Measurements from ENCODE around the gene ACYP2.
"Not testable (repeated sequence)": the region's sequence is repeated elsewhere in the genome, so short reads cannot be mapped to it uniquely, and the experiment has no call there.

The ACYP2 gene

GRCh38 chr2:54233832-54234649 is 118.6 kb downstream of the ACYP2 start:
- DNase-seq, result no peak

GRCh38 chr2:54237428-54237827 is 122.0 kb downstream of the ACYP2 start:
- DNase-seq, result no peak

GRCh38 chr2:54239427-54239826 is 124.0 kb downstream of the ACYP2 start:
- no peak for DNase-seq

GRCh38 chr2:54240515-54241469 is 125.4 kb downstream of the ACYP2 start:
- DNase-seq, result no peak

GRCh38 chr2:54247115-54247514 is 131.7 kb downstream of the ACYP2 start:
- DNase-seq, result no peak

GRCh38 chr2:54249629-54250028 is 134.2 kb downstream of the ACYP2 start:
- DNase-seq, result no peak

GRCh38 chr2:54254180-54254579 is 138.8 kb downstream of the ACYP2 start:
- no peak for DNase-seq

- DNase-seq, result no peak
Observed at GRCh38 chr2:54255230-54256090, 140.0 kb downstream of the ACYP2 start.

GRCh38 chr2:54256091-54256694 is 140.8 kb downstream of the ACYP2 start, which contains the start of gene TSPYL6:
TSPYL6 (minus strand) TSS chr2:54256229; CDS start chr2:54256151, 78 bp downstream.
- no peak for DNase-seq

GRCh38 chr2:54258166-54258565 is 142.8 kb downstream of the ACYP2 start:
- DNase-seq, result no peak

- DNase-seq, result no peak
Observed at GRCh38 chr2:54259413-54260240, 144.2 kb downstream of the ACYP2 start.

GRCh38 chr2:54260241-54260595 is 144.8 kb downstream of the ACYP2 start:
- DNase-seq, result no peak

GRCh38 chr2:54261537-54261936 is 146.1 kb downstream of the ACYP2 start:
- DNase-seq, result no peak

- DNase-seq, result no peak
Observed at GRCh38 chr2:54262015-54262765, 146.8 kb downstream of the ACYP2 start.

- DNase-seq, result not testable (repeated sequence)
Observed at GRCh38 chr2:54265081-54265480, 149.7 kb downstream of the ACYP2 start.

GRCh38 chr2:54267577-54267976 is 152.2 kb downstream of the ACYP2 start:
- DNase-seq, result no peak

GRCh38 chr2:54271189-54271588 is 155.8 kb downstream of the ACYP2 start:
- no peak for DNase-seq

- no peak for DNase-seq
Observed at GRCh38 chr2:54271843-54272627, 156.6 kb downstream of the ACYP2 start.

GRCh38 chr2:54274781-54275242 is 159.4 kb downstream of the ACYP2 start:
- no peak for DNase-seq

- no peak for DNase-seq
Observed at GRCh38 chr2:54275541-54275940, 160.1 kb downstream of the ACYP2 start.
